NCI-H2081 treated with DMSO at 0.1 percent for 48 hours (cell line): ENCODE results near the gene SLC25A26.

Source experiments
- DNase-seq: peaks from one replicate; lab custom pipeline; 2025; lab: John Stamatoyannopoulos, UW

Gene SLC25A26

GRCh38 chr3:66376568-66376967, 155.8 kb downstream of the SLC25A26 start:
- DNase-seq: no peak

GRCh38 chr3:66377800-66378199, 157.0 kb downstream of the SLC25A26 start:
- no peak for DNase-seq

- DNase-seq: no peak
These were observed 157.5 kb downstream of the SLC25A26 start for GRCh38 chr3:66378256-66378655.

- DNase-seq: no peak
These were observed 158.8 kb downstream of the SLC25A26 start for GRCh38 chr3:66379565-66379964.

GRCh38 chr3:66380200-66380932, 159.6 kb downstream of the SLC25A26 start:
- no peak for DNase-seq

- DNase-seq: no peak
These were observed 160.8 kb downstream of the SLC25A26 start for GRCh38 chr3:66381626-66382025.

GRCh38 chr3:66382142-66382541, 161.3 kb downstream of the SLC25A26 start:
- DNase-seq: no peak

- DNase-seq: no peak
These were observed 162.2 kb downstream of the SLC25A26 start for GRCh38 chr3:66383023-66383422.

GRCh38 chr3:66383998-66384745, 163.4 kb downstream of the SLC25A26 start:
- DNase-seq: no peak

GRCh38 chr3:66385066-66385465, 164.3 kb downstream of the SLC25A26 start:
- DNase-seq: no peak

- no peak for DNase-seq
These were observed 165.5 kb downstream of the SLC25A26 start for GRCh38 chr3:66386011-66386924.

- DNase-seq: no peak
These were observed 166.3 kb downstream of the SLC25A26 start for GRCh38 chr3:66386925-66387650.

GRCh38 chr3:66390013-66390412, 169.2 kb downstream of the SLC25A26 start:
- DNase-seq: no peak

GRCh38 chr3:66392512-66392911, 171.7 kb downstream of the SLC25A26 start:
- no peak for DNase-seq

- no peak for DNase-seq
These were observed 172.1 kb downstream of the SLC25A26 start for GRCh38 chr3:66392966-66393332.

GRCh38 chr3:66393333-66394005, 172.7 kb downstream of the SLC25A26 start:
- DNase-seq: no peak

GRCh38 chr3:66394019-66394752, 173.4 kb downstream of the SLC25A26 start:
- DNase-seq: no peak

GRCh38 chr3:66394753-66395249, 174.0 kb downstream of the SLC25A26 start:
- no peak for DNase-seq

GRCh38 chr3:66395635-66396034, 174.8 kb downstream of the SLC25A26 start:
- no peak for DNase-seq

GRCh38 chr3:66396161-66396760, 175.5 kb downstream of the SLC25A26 start:
- DNase-seq: no peak
